Kidney epithelial cell (primary cell): Measurements from ENCODE around the gene MVB12A. TPM values are rescaled to one million over a fixed set of nuclear protein-coding genes. Genes with fewer than 3 reads are reported as not detected.

Source experiments
- DNase-seq: peaks from one replicate; pipeline ENCODE4 v3.0.0-alpha.2; 2010; ENCODE audit warnings: low read depth
- H3K27me3 ChIP-seq: 2 replicates; pipeline ENCODE4 v1.6.0; 2011; ENCODE audit warnings: low read length; ENCODE audit not compliant: control insufficient read depth, insufficient read depth
- H3K36me3 ChIP-seq: 2 replicates; pipeline ENCODE4 v1.5.1; 2011; ENCODE audit warnings: low read length; ENCODE audit not compliant: control insufficient read depth, insufficient read depth
- H3K4me3 ChIP-seq: 2 replicates; pipeline ENCODE4 v1.5.1; 2011; ENCODE audit warnings: low read depth, mild to moderate bottlenecking, control low read depth, low read length
- CTCF ChIP-seq: IDR thresholded peaks from 2 replicates; pipeline ENCODE4 v1.5.1; 2011; ENCODE audit warnings: mild to moderate bottlenecking, moderate library complexity, low read length, control low read depth, inconsistent platforms; ENCODE audit not compliant: insufficient read depth, poor library complexity, severe bottlenecking
- total RNA-seq: library from RNA; depleted of rRNA; stranded (reverse); fragments of >200 nt; gene quantifications from 2 replicates; pipeline ENCODE4 v1.2.3, GENCODE V29; 2015

Gene MVB12A
- total RNA-seq, 1 donor from 2014 or later, result 66.1 TPM

- H3K27me3 ChIP-seq, result peaks cover 5% of the 10 kb centered on the region
- DNase-seq, result peak; percentile 62
- peak overlapping the region; percentile 75 for H3K4me3 ChIP-seq
- H3K36me3 ChIP-seq, result no peaks in the 10 kb centered on the region
- TF ChIP-seq CTCF, result no peak
Measured at GRCh38 chr19:17469481-17470067, 49.7 kb downstream of the MVB12A start.

- Histone ChIP-seq H3K4me3 (peak within 1 kb of the TSS; percentile 75), H3K27me3 (peaks cover 5% of the 10 kb centered on the region), H3K36me3 (no peaks in the 10 kb centered on the region)
- DNase-seq, result peak; percentile 96
- TF ChIP-seq CTCF, result no peak
Measured at GRCh38 chr19:17470068-17470841, 50.4 kb downstream of the MVB12A start, which contains the start of gene SLC27A1. SLC27A1 (plus strand) TSS chr19:17470524; CDS start chr19:17470541, 17 bp downstream.

DNA sequence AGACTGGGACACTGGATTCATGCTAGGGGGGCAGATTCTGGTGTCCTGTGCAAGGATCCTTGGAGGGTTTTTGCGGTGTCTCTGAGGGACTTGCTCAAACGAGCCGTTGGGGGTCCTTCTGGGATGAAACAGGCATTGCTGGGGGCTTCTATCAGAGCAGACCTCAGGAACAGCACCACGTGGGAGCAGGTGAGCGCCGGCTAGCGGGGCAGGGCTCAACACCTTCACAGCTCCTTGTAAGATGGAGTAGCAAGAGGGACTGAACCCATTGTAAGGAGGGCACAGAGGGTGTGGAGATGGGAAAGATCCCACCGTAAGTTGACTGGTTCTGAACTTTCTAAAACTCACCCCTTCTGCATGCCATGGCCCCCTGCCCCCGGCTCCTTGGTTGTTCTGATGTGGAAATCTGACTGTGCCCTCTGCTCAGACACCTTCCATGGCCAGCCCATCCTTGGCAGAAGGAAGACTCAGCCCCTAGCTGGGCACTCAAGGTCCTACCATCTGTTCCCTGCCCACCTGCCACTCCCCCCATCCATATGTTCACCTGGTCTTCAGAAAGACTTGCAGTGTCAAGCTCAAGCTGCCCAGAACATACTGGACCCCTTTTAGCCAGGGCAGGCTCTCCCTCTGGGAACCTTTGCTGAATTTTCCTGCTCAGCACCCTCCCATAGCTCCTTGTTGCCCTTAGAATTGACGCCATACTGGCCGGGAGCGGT lies 51.7 kb downstream of the MVB12A start:
- no peaks in the 10 kb centered on the region for H3K36me3 ChIP-seq
- peak overlapping the region; percentile 75 for H3K4me3 ChIP-seq
- TF ChIP-seq CTCF, result no peak
- H3K27me3 ChIP-seq, result peaks cover 5% of the 10 kb centered on the region
- DNase-seq, result no peak

- no peak for TF ChIP-seq CTCF
- Histone ChIP-seq H3K4me3 (no peak overlapping the region), H3K36me3 (no peaks in the 10 kb centered on the region), H3K27me3 (peaks cover 5% of the 10 kb centered on the region)
- no peak for DNase-seq
Measured at GRCh38 chr19:17473041-17473440, 53.2 kb downstream of the MVB12A start.

Other genes with a start within 250 kb of the MVB12A start
- gene USE1, start 204.7 kb upstream of the MVB12A start, total RNA-seq, result 14.9 and 17.0 TPM in 2 replicates
- gene OCEL1, start 193.8 kb upstream of the MVB12A start, total RNA-seq, result 6.8 and 7.1 TPM in 2 replicates
- 89.4 and 107 TPM in 2 replicates for gene NR2F6, start 174.1 kb upstream of the MVB12A start, total RNA-seq
- gene USHBP1, start 155.3 kb upstream of the MVB12A start, total RNA-seq, result 0.27 and 0.29 TPM in 2 replicates
- 78.4 and 101 TPM in 2 replicates for gene BABAM1, start 152.6 kb upstream of the MVB12A start, total RNA-seq
- 0.17 and 0.55 TPM in 2 replicates for gene ANKLE1, start 138.1 kb upstream of the MVB12A start, total RNA-seq
- gene ABHD8, start 116.6 kb upstream of the MVB12A start, total RNA-seq, result 18.6 and 19.9 TPM in 2 replicates
- 71.0 and 125 TPM in 2 replicates for gene MRPL34, start 114.2 kb upstream of the MVB12A start, total RNA-seq
- 47.3 and 73.4 TPM in 2 replicates for gene DDA1, start 110.5 kb upstream of the MVB12A start, total RNA-seq
- gene ANO8, start 85.2 kb upstream of the MVB12A start, total RNA-seq, result 6.9 and 9.3 TPM in 2 replicates
- 31.8 and 38.1 TPM in 2 replicates for gene GTPBP3, start 82.5 kb upstream of the MVB12A start, total RNA-seq
- 0.48 and 1.5 TPM in 2 replicates for gene PLVAP, start 42.7 kb upstream of the MVB12A start, total RNA-seq
- gene CCDC194, start 25.9 kb upstream of the MVB12A start, total RNA-seq, result not detected in 2 replicates
- 38.2 and 41.4 TPM in 2 replicates for gene BST2, start 14.4 kb upstream of the MVB12A start, total RNA-seq
- 0.75 TPM in 1 of 2 replicates, not detected in the other for gene TMEM221, start 28.6 kb downstream of the MVB12A start, total RNA-seq
- not detected in 2 replicates for gene NXNL1, start 40.9 kb downstream of the MVB12A start, total RNA-seq
- 5.7 and 9.1 TPM in 2 replicates for gene SLC27A1, start 50.5 kb downstream of the MVB12A start, total RNA-seq
- 128 and 146 TPM in 2 replicates for gene PGLS, start 91.6 kb downstream of the MVB12A start, total RNA-seq
- 68.4 and 76.1 TPM in 2 replicates for gene COLGALT1, start 135.6 kb downstream of the MVB12A start, total RNA-seq